DMS 273 treated with DMSO at 0.1 percent for 48 hours (cell line): ENCODE results near the gene MAGEA6.
"Not testable (repeated sequence)": the region's sequence is repeated elsewhere in the genome, so short reads cannot be mapped to it uniquely, and the experiment has no call there.

ENCODE experiments used
- DNase-seq: peaks from one replicate; lab custom pipeline; 2025; lab: John Stamatoyannopoulos, UW

Gene MAGEA6

DNA sequence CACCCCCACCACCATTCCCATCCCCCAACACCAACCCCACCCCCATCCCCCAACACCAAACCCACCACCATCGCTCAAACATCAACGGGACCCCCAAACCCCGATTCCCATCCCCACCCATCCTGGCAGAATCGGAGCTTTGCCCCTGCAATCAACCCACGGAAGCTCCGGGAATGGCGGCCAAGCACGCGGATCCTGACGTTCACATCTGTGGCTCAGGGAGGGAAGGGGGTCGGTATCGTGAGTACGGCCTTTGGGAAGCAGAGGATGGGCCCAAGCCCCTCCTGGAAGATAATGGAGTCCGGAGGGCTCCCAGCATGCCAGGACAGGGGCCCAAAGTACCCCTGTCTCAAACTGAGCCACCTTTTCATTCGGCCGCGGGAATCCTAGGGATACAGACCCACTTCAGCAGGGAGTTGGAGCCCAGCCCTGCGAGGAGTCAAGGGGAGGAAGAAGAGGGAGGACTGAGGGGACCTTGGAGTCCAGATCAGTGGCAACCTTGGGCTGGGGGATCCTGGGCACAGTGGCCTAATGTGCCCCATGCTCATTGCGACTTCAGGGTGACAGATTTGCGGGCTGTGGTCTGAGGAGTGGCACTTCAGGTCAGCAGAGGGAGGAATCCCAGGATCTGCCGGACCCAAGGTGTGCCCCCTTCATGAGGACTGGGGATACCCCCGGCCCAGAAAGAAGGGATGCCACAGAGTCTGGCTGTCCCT lies 35.2 kb downstream of the MAGEA6 start:
- not testable (repeated sequence) for DNase-seq

DNA sequence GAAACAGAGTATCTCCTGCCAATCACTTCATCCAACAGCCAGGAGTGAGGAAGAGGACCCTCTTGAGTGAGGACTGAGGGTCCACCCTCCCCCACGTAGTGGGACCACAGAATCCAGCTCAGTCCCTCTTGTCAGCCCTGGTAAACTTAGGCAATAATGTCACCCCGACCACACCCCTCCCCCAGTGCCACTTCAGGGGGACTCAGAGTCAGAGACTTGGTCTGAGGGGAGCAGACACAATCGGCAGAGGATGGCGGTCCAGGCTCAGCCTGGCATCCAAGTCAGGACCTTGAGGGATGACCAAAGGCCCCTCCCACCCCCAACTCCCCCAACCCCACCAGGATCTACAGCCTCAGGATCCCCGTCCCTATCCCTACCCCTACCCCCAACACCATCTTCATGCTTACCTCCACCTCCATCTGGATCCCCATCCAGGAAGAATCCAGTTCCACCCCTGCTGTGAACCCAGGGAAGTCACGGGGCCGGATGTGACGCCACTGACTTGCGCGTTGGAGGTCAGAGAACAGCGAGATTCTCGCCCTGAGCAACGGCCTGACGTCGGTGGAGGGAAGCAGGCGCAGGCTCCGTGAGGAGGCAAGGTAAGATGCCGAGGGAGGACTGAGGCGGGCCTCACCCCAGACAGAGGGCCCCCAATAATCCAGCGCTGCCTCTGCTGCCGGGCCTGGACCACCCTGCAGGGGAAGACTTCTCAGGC lies 36.1 kb downstream of the MAGEA6 start, which contains the start of the genes CSAG1 and MAGEA12:
Gene CSAG1 (minus strand): TSS at position 461 of the 715 bp plus-strand sequence. CDS start 1,261 bp downstream, outside the sequence.
Gene MAGEA12 (plus strand): TSS at position 497 of the 715 bp plus-strand sequence. CDS start 2,405 bp downstream, outside the sequence.
- peak; percentile 29 for DNase-seq

DNA sequence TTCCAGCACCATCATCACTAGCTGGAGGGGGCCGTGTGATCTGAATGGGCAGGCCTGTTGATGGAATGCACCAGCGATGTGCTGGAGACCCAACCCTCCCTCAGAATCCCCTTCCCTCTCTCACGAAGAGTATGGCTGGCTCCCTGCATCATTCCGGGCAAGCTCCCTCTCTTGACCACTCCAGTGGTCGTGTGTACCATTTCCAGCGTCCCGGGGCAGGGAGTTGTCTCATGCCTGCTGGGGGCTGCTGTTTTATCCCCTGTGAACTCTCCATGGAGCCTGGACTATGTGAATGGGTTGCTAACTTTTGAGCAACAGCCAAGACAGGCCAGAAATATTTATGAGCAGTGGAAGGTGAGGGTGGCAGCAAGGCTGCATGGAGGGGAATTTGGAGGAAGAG lies 44.1 kb downstream of the MAGEA6 start:
- DNase-seq, result no peak
